K562 (cell line): ENCODE results near the gene CDC42EP3. TPM values are rescaled to one million over a fixed set of nuclear protein-coding genes. Genes with fewer than 3 reads are reported as not detected.

Source experiments
- ATAC-seq: fragments of 200-7000 bp; cut with Tn5 transposase; 3 replicates; pipeline ENCODE4 v1.9.1; 2020; ENCODE audit warnings: moderate library complexity
- BruUV-seq: library from RNA; stranded (reverse); fragments of 400-500 nt; replicated peaks from 2 replicates; lab custom pipeline; 2021; lab: Mats Ljungman, UMichigan
- CTCF ChIA-PET: fragments of 300-600 bp; formaldehyde crosslinking; extraction: SDS; loops from one replicate; lab custom pipeline; 2021; ENCODE audit warnings: low intra/inter-chr PET ratio; lab: Yijun Ruan, JAX
- POLR2A ChIA-PET: fragments of 300-600, 350-650 bp; sonication (Branson Sonifier 250); formaldehyde crosslinking; extraction: SDS; loops from one replicate; lab custom pipeline; 2021; ENCODE audit warnings: antibody characterized with exemption, inconsistent platforms; lab: Yijun Ruan, JAX
- DNase-seq, 4 experiments: peaks; one replicate each; pipeline versions ENCODE4 v3.0.0 to v3.0.0-alpha.2; 2011 to 2018; ENCODE audit warnings: low spot score in 3 of 4, mixed read lengths in 3 of 4; ENCODE audit errors: extremely low read depth in 1 of 4
- FAIRE-seq: peaks from 2 replicates; lab custom pipeline; 2011; peaks lifted over from hg19 to GRCh38; lab: Jason Lieb, UNC
- H2AFZ ChIP-seq: 2 replicates; pipeline ENCODE4 v1.6.0; 2011; ENCODE audit warnings: low read depth, low read length, control low read depth, inconsistent platforms
- H3K27ac ChIP-seq: fragments of 200-600 bp; 3 replicates; pipeline ENCODE4 v1.8.0; 2011; ENCODE audit warnings: low read depth, mild to moderate bottlenecking, control low read depth, inconsistent platforms, low read length, moderate library complexity, mixed read lengths; ENCODE audit errors: extremely low read depth
- H3K27me3 ChIP-seq, 2 experiments: fragments of 300-600 bp in 1 of 2; 2 replicates in 1 of 2; 3 replicates in 1 of 2; pipeline versions ENCODE4 v1.6.0 to v1.8.0; 2011; ENCODE audit warnings: inconsistent platforms in 2 of 2, low read length in 2 of 2, mild to moderate bottlenecking in 1 of 2, mixed read lengths in 1 of 2, moderate library complexity in 1 of 2; ENCODE audit not compliant: control insufficient read depth in 2 of 2, insufficient read depth in 2 of 2
- H3K36me3 ChIP-seq: fragments of 300-600 bp; 3 replicates; pipeline ENCODE4 v1.8.0; 2011; ENCODE audit warnings: mild to moderate bottlenecking, low read length, inconsistent platforms; ENCODE audit not compliant: control insufficient read depth, insufficient read depth
- H3K4me1 ChIP-seq, 2 experiments: fragments of 200-600 bp in 1 of 2; replicated peaks in 1 of 2; 2 replicates in 1 of 2; 3 replicates in 1 of 2; pipeline versions ENCODE4 v1.5.1 to v1.8.0; 2011; ENCODE audit warnings: inconsistent platforms in 2 of 2, low read length in 2 of 2, mild to moderate bottlenecking in 1 of 2, mixed read lengths in 1 of 2, moderate library complexity in 1 of 2; ENCODE audit not compliant: control insufficient read depth in 2 of 2, insufficient read depth in 2 of 2
- H3K4me2 ChIP-seq: 2 replicates; pipeline ENCODE4 v1.6.1; 2011; ENCODE audit warnings: low read length, control low read depth, inconsistent platforms, mixed read lengths; ENCODE audit not compliant: insufficient read depth
- H3K4me3 ChIP-seq: fragments of 200-600 bp; sonication (generic), shearing (Covaris generic); 2 replicates; pipeline ENCODE4 v1.5.1; 2016; ENCODE audit warnings: control low read depth, inconsistent platforms
- H3K79me2 ChIP-seq: fragments of 200-600 bp; 3 replicates; pipeline ENCODE4 v1.8.0; 2011; ENCODE audit warnings: low read length, inconsistent platforms; ENCODE audit not compliant: control insufficient read depth, insufficient read depth
- H3K9ac ChIP-seq, 2 experiments: 2 replicates each; pipeline versions ENCODE4 v1.6.0 to v1.6.1; 2011; ENCODE audit warnings: low read depth in 2 of 2, low read length in 2 of 2, control low read depth in 1 of 2, inconsistent platforms in 1 of 2, mild to moderate bottlenecking in 1 of 2, mixed read lengths in 1 of 2; ENCODE audit not compliant: insufficient read depth in 1 of 2
- H3K9me1 ChIP-seq: one replicate; pipeline ENCODE4 v1.6.0; 2011; ENCODE audit warnings: inconsistent platforms, mild to moderate bottlenecking, low read length, moderate library complexity; ENCODE audit not compliant: control insufficient read depth, insufficient read depth
- H3K9me3 ChIP-seq: replicated peaks from 2 replicates; pipeline ENCODE4 v1.5.1; 2011; ENCODE audit warnings: low read depth, low read length, inconsistent platforms; ENCODE audit not compliant: control insufficient read depth, insufficient read depth
- H4K20me1 ChIP-seq: replicated peaks from 2 replicates; pipeline ENCODE4 v1.6.1; 2011; ENCODE audit warnings: low read length, inconsistent platforms, mixed read lengths; ENCODE audit not compliant: control insufficient read depth, insufficient read depth
- C11orf30 ChIP-seq: fragments of 450-650 bp; IDR thresholded peaks from 2 replicates; pipeline ENCODE4 v1.6.1; 2016; ENCODE audit warnings: low read depth, mild to moderate bottlenecking
- EP300 ChIP-seq: IDR thresholded peaks from 2 replicates; pipeline ENCODE4 v1.6.1; 2012; ENCODE audit warnings: low read length, improper control_type of control experiment
- EWSR1 ChIP-seq: fragments of 450-650 bp; IDR thresholded peaks from 2 replicates; pipeline ENCODE4 v1.6.1; 2018; ENCODE audit warnings: borderline replicate concordance, mild to moderate bottlenecking, low read depth, moderate library complexity; ENCODE audit not compliant: partially characterized antibody
- KDM1A ChIP-seq, 2 experiments: fragments of 450-650 bp; IDR thresholded peaks; 2 replicates each; pipeline ENCODE4 v1.6.1; 2016; ENCODE audit warnings: mild to moderate bottlenecking in 2 of 2
- NCOA2 ChIP-seq, 2 experiments: fragments of 450-650 bp; IDR thresholded peaks; 2 replicates each; pipeline ENCODE4 v1.6.1; 2018; ENCODE audit warnings: mild to moderate bottlenecking in 2 of 2, moderate library complexity in 1 of 2; ENCODE audit not compliant: partially characterized antibody in 2 of 2
- NEUROD1 ChIP-seq: fragments of 150-350 bp; IDR thresholded peaks from 2 replicates; pipeline ENCODE4 v1.6.1; 2014; ENCODE audit warnings: borderline replicate concordance, low read length, low read depth; ENCODE audit not compliant: partially characterized antibody
- NFIC ChIP-seq: fragments of 450-650 bp; IDR thresholded peaks from 2 replicates; pipeline ENCODE4 v1.6.1; 2017; ENCODE audit warnings: mild to moderate bottlenecking, inconsistent platforms
- NUFIP1 ChIP-seq: fragments of 450-650 bp; IDR thresholded peaks from 2 replicates; pipeline ENCODE4 v1.6.1; 2018; ENCODE audit not compliant: partially characterized antibody
- SMARCC2 ChIP-seq: fragments of 450-650 bp; IDR thresholded peaks from 2 replicates; pipeline ENCODE4 v1.6.1; 2017; ENCODE audit warnings: antibody characterized with exemption, moderate library complexity, mild to moderate bottlenecking, low read depth
- TAF9B ChIP-seq: fragments of 450-650 bp; IDR thresholded peaks from 2 replicates; pipeline ENCODE4 v1.6.1; 2018; ENCODE audit warnings: mild to moderate bottlenecking; ENCODE audit not compliant: partially characterized antibody
- ZBTB34 ChIP-seq: fragments of 250-450 bp; sonication (Bioruptor Pico); IDR thresholded peaks from 2 replicates; pipeline ENCODE4 v1.8.0; 2021; ENCODE audit warnings: mild to moderate bottlenecking, moderate library complexity
- ZNF212 ChIP-seq: fragments of 450-650 bp; formaldehyde crosslinking; IDR thresholded peaks from 2 replicates; pipeline ENCODE4 v1.4.0; 2020; ENCODE audit warnings: mild to moderate bottlenecking
- ZNF347 ChIP-seq: fragments of 450-650 bp; formaldehyde crosslinking; IDR thresholded peaks from 2 replicates; pipeline ENCODE4 v1.4.0; 2020; ENCODE audit warnings: low read depth, mild to moderate bottlenecking, moderate library complexity
- ZNF407 ChIP-seq: fragments of 450-650 bp; IDR thresholded peaks from 2 replicates; pipeline ENCODE4 v1.6.1; 2016; ENCODE audit warnings: low read depth
- WGBS: fragments of 100-300 bp; shearing (Covaris generic); methylation state at CpG from one replicate; pipeline ENCODE4 v1.1.6; 2016; ENCODE audit warnings: low coverage, mixed read lengths; ENCODE audit not compliant: insufficient coverage; ENCODE audit errors: missing lambda C conversion rate; 5-methylcytosine and 5-hydroxymethylcytosine counted together
- in situ Hi-C: fragments of 300-500 bp; cut with MboI; formaldehyde crosslinking; loops from 4 replicates; pipeline ENCODE4 v1.15.0; 2018; ENCODE audit warnings: inconsistent platforms, mixed read lengths
- intact Hi-C: fragments of 100-400 bp; cut with micrococcal nuclease; formaldehyde crosslinking; loops from 2 replicates; pipeline ENCODE4 v1.14.2; 2022
- polyA plus RNA-seq, 8 experiments: library from polyadenylated mRNA; depleted of rRNA in 4 of 8; stranded (reverse) in 5 of 8; unstranded in 3 of 8; fragments of >200 nt; fragmentation: Nextera tagmentation in 2 of 8; fragmentation: Illumina TruSeq in 1 of 8; extraction: Ambion mirVana in 2 of 8; extraction: Trizol in 1 of 8; gene quantifications; 2 replicates each; pipeline versions ENCODE4 v1.2.1 to v1.2.3, GENCODE V29; 2011 to 2014; ENCODE audit warnings: inconsistent platforms in 1 of 8, missing spikeins in 1 of 8
- total RNA-seq, 7 experiments: library from RNA; depleted of rRNA in 6 of 7; stranded (reverse); fragments of >200 nt in 6 of 7; fragmentation: Illumina TruSeq in 2 of 7; extraction: Trizol in 2 of 7; gene quantifications; 2 replicates each; pipeline versions ENCODE4 v1.2.1 to v1.2.3, GENCODE V29; 2011 to 2021; ENCODE audit warnings: low replicate concordance in 1 of 7

Gene CDC42EP3
- total and polyA plus RNA-seq, 9 of the 15 experiments (the other 6 are each of a cell fraction or from before 2014, with no cell fraction given): 0.72 to 6.4 (median 2.0) TPM

- no peak for TF ChIP-seq NFIC
Measured at GRCh38 chr2:37708146-37708545, 36.7 kb upstream of the CDC42EP3 start (continued).

GRCh38 chr2:37707393-37707792, 36.0 kb upstream of the CDC42EP3 start:
- FAIRE-seq: no peak
- ChIA-PET POLR2A (no interaction called here), CTCF (no interaction called here)
- H3K9me1 ChIP-seq: no peaks in the 10 kb centered on the region
- intact Hi-C loops: no loop called here
- no peaks in the 10 kb centered on the region for H3K9me3 ChIP-seq
- no peak overlapping the region for H3K9ac ChIP-seq
- H2AFZ ChIP-seq: no peak overlapping the region
- BruUV-seq: no TSS peak
- 71% methylated on average over 1 of the region's 1 CpG for WGBS
- 0 out of 5 replicates have a peak, but pooled peaks cover 0 to 6% of the 10 kb centered on the region in 2 experiments for H3K4me1 ChIP-seq
- no peak overlapping the region for H3K4me3 ChIP-seq
- no peaks in the 10 kb centered on the region for H4K20me1 ChIP-seq
- no peak overlapping the region for H3K27ac ChIP-seq
- H3K79me2 ChIP-seq: no peaks in the 10 kb centered on the region
- in situ Hi-C loops: no loop called here
- no peak for ATAC-seq
- DNase-seq: no peak
- H3K27me3 ChIP-seq: no peaks in the 10 kb centered on the region
- H3K36me3 ChIP-seq: no peaks in the 10 kb centered on the region
- no peak overlapping the region for H3K4me2 ChIP-seq
- no peak for TF ChIP-seq EWSR1
- no peak for TF ChIP-seq ZNF212 (CRISPR knock-in tag)
- no peak for TF ChIP-seq NCOA2 (IDR thresholded peaks at IDR 0.05; ENCODE audit: partially characterized antibody in 2 of 2)
- no peak for TF ChIP-seq TAF9B
- no peak for TF ChIP-seq NEUROD1
- TF ChIP-seq ZNF347 (CRISPR knock-in tag): no peak
- no peak for TF ChIP-seq ZNF407
- no peak for TF ChIP-seq KDM1A (IDR thresholded peaks at IDR 0.05)
- TF ChIP-seq ZBTB34 (CRISPR knock-in tag): no peak
- no peak for TF ChIP-seq NUFIP1
- no peak for TF ChIP-seq SMARCC2
- TF ChIP-seq C11orf30: no peak
- TF ChIP-seq EP300: no peak
